ENCODE measurements around the gene MSX1.

MSX1 gene

GRCh38 chr4:4871242-4871572 is 11.7 kb downstream of the MSX1 start:
- DNase-seq, result no peak

- no peak for DNase-seq
Observed at GRCh38 chr4:4871573-4872313, 12.3 kb downstream of the MSX1 start.

- DNase-seq, result no peak
Observed at GRCh38 chr4:4872314-4872903, 12.9 kb downstream of the MSX1 start.

DNA sequence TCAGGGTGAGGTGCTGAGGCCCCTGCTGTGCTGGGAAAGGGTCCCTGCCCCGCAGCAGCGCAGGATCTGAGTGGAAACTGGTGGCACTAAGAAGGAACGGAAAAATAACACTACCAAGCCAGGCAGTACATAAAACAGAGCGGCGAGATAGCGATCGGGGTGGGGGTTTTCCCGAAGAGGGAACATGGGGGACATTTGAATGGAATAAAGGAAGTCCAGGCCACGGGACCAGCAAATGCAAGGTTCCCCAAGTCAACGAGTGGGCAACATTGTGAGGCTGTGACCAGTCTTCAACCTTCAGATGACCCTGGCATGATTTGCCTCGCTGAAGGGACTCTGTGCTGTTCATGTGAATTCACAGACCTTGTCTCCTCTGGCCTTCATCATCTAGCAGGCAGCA is 13.7 kb downstream of the MSX1 start:
- no peak for DNase-seq

- DNase-seq, result no peak
Observed at GRCh38 chr4:4874254-4874653, 14.8 kb downstream of the MSX1 start.

DNA sequence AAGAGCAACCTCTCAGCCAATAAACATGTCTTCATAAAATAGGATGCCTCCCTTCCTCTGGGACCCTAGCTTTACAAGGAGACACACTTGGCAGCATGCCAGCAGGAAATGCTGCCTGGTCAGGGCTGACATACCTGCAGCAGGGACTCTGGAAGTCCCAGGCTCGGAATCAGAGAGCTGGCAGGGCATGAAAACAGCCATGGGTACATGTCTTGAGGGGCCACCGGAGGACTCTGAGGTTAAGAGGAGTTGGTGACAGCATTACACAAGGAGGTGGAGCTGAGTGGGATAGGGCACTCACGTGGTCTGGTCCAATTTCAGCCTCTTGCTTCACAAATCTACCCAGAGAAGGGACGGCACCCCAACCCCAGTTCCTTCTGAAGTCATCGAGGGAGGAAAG is 15.7 kb downstream of the MSX1 start:
- no peak for DNase-seq

DNA sequence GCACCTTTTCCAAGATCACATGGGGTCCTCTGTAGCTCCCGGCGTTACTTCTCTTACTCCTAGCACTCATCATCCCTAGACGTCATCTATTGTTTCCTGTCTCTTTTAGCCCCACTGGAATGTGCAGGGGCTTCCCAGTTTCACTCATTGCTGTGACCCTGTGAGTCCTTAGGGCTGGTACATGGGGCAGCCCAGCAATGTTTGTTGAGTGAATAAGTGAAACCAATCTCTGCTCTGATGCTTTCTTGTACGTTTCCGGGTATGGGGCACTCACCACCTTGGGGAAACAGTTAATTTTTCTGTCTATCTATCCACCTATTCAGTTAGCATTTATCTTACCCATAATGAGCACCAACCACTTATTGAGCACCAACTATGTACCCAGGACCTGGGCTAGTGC is 16.1 kb downstream of the MSX1 start:
- DNase-seq, result no peak

- no peak for DNase-seq
Observed at GRCh38 chr4:4876945-4877661, 17.6 kb downstream of the MSX1 start.

DNA sequence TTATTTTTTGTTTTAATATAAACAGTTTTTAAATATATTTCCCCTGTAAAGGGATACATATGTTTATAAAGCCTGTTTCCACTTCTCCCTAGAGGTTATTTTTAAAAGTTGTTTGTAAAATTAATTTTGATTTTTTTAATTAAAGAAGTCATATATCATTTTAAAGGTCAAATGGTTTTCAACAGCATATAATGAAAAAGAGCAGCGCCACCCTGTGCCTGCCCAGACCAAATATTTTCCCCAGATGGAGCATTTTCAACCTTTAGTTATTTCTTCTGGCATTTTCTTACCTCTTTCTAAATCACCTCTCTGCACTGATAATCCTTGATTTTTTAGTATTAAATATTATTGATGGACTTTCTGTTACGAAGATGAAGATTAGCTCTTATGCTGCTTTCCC is 21.0 kb downstream of the MSX1 start:
- no peak for DNase-seq

DNA sequence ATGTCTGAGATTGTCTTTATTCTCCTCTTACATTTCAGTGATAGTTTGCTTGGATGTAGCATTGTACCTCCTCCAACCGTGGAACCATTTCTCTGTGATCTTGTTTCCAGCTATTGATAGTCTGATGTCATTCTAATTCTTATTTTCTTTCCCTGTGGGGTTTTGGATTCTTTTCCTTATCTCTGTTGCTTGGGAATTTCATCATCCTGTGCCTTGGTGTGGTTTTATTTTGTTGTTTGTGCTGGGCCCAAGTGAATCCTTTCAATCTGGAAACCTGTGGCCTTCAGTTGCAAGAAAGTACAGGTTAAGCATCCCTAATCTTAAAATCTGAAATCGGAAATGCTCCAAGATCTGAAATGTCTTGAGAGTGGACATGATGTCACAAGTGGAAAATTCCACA is 22.0 kb downstream of the MSX1 start:
- no peak for DNase-seq

- DNase-seq, result no peak
Observed at GRCh38 chr4:4884611-4885010, 25.1 kb downstream of the MSX1 start.

- DNase-seq, result no peak
Observed at GRCh38 chr4:4887426-4887825, 28.0 kb downstream of the MSX1 start.

DNA sequence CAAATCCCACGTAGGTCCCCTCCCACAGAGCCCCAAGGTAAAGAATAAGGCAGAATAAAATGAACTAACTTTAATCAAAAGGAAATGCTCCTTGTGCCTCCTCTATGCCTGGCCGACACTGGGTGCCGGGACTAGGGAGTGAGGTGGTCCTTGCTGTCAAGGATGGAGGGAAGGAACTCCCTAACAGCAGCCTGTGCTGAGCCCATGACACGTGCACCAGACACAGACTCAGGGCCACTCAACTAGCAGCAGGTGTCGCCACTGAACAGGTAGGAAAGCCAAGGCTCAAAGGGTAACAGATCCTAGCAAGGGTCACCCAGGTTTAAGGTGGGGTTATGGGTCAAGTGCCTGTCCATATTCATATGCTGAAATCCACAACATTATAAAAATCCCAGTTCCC is 29.2 kb downstream of the MSX1 start:
- DNase-seq, result no peak

- DNase-seq, result no peak
Observed at GRCh38 chr4:4889781-4890180, 30.3 kb downstream of the MSX1 start.

DNA sequence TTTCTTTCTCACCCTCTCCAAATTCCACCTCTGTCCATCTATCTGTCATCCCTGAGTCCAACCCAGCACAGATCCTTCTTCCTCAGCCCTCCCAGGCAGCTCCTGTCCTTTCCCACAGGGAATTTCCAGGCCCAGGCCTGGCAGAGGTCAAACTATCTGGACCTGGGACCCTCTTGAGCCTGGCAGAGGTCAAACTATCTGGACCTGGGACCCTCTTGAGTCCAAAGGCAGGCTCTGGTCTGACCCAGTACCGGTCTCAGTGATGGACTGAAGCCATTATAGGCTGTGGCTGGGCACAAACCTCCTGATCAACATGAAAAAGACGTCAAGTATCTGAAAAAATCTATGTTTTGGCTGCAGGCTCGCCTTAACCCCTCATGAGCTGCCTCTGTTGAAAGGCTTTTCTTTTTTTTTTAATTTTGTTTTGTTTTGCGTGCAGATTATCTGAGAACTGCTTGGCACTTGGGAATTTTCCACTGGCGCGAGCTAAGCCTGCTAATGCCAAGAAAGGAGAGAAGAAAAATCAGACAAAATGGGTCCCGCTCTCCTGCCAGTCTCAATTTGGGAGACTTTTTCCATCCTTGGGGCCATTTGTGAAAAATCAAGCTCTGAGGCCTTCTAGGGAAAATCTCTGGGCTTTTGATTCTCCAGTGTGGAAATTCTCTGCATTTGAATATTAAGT is 31.2 kb downstream of the MSX1 start:
- DNase-seq, result no peak

- DNase-seq, result no peak
Observed at GRCh38 chr4:4893721-4894120, 34.3 kb downstream of the MSX1 start.

GRCh38 chr4:4899202-4899925 is 39.9 kb downstream of the MSX1 start:
- DNase-seq, result no peak

- no peak for DNase-seq
Observed at GRCh38 chr4:4901877-4902276, 42.4 kb downstream of the MSX1 start.

DNA sequence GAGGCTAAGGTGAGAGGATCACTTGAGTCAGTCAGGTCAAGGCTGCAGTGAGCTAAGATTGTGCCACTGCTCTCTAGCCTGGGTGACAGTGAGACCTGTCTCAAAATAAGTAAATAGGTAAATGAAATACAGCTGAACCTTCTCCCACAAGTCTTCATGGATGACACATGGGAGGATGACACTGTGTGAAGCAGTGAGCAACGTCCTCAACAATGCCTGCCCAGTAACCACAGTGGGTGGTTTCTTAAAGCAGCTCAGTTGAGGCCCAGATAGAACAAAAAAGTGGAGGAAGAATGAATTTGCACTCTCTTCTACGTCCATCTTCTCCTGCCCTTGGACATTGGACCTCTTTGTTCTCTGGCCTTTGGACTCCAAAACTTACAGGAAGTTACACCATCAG is 52.7 kb downstream of the MSX1 start:
- no peak for DNase-seq

- no peak for DNase-seq
Observed at GRCh38 chr4:4913147-4913561, 53.7 kb downstream of the MSX1 start.
